ENCODE results near the gene CAMTA1. TPM values are rescaled to one million over a fixed set of nuclear protein-coding genes. Genes with fewer than 3 reads are reported as not detected.

The CAMTA1 gene
- total RNA-seq, 2 experiments from 2014 or later = 43.3 to 46.0 TPM

GRCh38 chr1:6813165-6813564 is 27.9 kb downstream of the CAMTA1 start:
- no peak for DNase-seq
- Mint-ChIP-seq H3K9me3 (ENCODE audit: insufficient read depth) (no peaks in the 10 kb centered on the region), H3K4me3 (no peak overlapping the region), H3K36me3 (ENCODE audit: low read depth) (no peaks in the 10 kb centered on the region), H3K27ac (no peak overlapping the region), H3K27me3 (ENCODE audit: low read depth) (no peaks in the 10 kb centered on the region), H3K4me1 (ENCODE audit: low read depth) (no peaks in the 10 kb centered on the region)
- POLR2A ChIA-PET = no interaction called here
- no peak for ATAC-seq
- CTCF ChIA-PET = no interaction called here

- POLR2A ChIA-PET = interaction anchor here (1.2 kb wide), 1 partner anchor 14 kb away, joined by 4 read pairs; no protein-coding TSS in a partner anchor
- CTCF ChIA-PET = interaction anchor here (1.4 kb wide), 1 partner anchor 96 kb away, joined by 3 read pairs; no protein-coding TSS in a partner anchor
- DNase-seq = no peak
- peaks cover 14% of the 10 kb centered on the region for H3K4me1 Mint-ChIP-seq (ENCODE audit: low read depth)
- H3K9me3 Mint-ChIP-seq (ENCODE audit: insufficient read depth) = no peaks in the 10 kb centered on the region
- H3K36me3 Mint-ChIP-seq (ENCODE audit: low read depth) = no peaks in the 10 kb centered on the region
- ATAC-seq = no peak
- no peak overlapping the region for H3K27ac Mint-ChIP-seq
- no peaks in the 10 kb centered on the region for H3K27me3 Mint-ChIP-seq (ENCODE audit: low read depth)
- H3K4me3 Mint-ChIP-seq = no peak overlapping the region
These were observed 30.5 kb downstream of the CAMTA1 start for GRCh38 chr1:6815726-6816125.

GRCh38 chr1:6819246-6820040 is 34.2 kb downstream of the CAMTA1 start:
- H3K36me3 Mint-ChIP-seq (ENCODE audit: low read depth) = no peaks in the 10 kb centered on the region
- H3K27ac Mint-ChIP-seq = no peak overlapping the region
- ChIA-PET POLR2A (interaction anchor here (1.2 kb wide), 1 partner anchor 14 kb away, joined by 3 read pairs; no protein-coding TSS in a partner anchor), CTCF (no interaction called here)
- ATAC-seq = no peak
- DNase-seq = no peak
- no peaks in the 10 kb centered on the region for H3K27me3 Mint-ChIP-seq (ENCODE audit: low read depth)
- no peak overlapping the region for H3K4me3 Mint-ChIP-seq
- no peaks in the 10 kb centered on the region for H3K9me3 Mint-ChIP-seq (ENCODE audit: insufficient read depth)
- peaks cover 17% of the 10 kb centered on the region for H3K4me1 Mint-ChIP-seq (ENCODE audit: low read depth)

- no peaks in the 10 kb centered on the region for H3K27me3 Mint-ChIP-seq (ENCODE audit: low read depth)
- ATAC-seq (no peak), DNase-seq (no peak)
- peaks cover 4% of the 10 kb centered on the region for H3K36me3 Mint-ChIP-seq (ENCODE audit: low read depth)
- POLR2A ChIA-PET = no interaction called here
- CTCF ChIA-PET = interaction anchor here (1.0 kb wide), 1 partner anchor 250 kb away, joined by 3 read pairs; no protein-coding TSS in a partner anchor
- no peak overlapping the region for H3K4me3 Mint-ChIP-seq
- H3K27ac Mint-ChIP-seq = no peak overlapping the region
- peaks cover 17% of the 10 kb centered on the region for H3K4me1 Mint-ChIP-seq (ENCODE audit: low read depth)
- no peaks in the 10 kb centered on the region for H3K9me3 Mint-ChIP-seq (ENCODE audit: insufficient read depth)
These were observed 35.6 kb downstream of the CAMTA1 start for GRCh38 chr1:6820899-6821298.

GRCh38 chr1:6822530-6823359 is 37.5 kb downstream of the CAMTA1 start:
- Mint-ChIP-seq H3K4me3 (no peak overlapping the region), H3K4me1 (ENCODE audit: low read depth) (peaks cover 17% of the 10 kb centered on the region), H3K27ac (no peak overlapping the region), H3K27me3 (ENCODE audit: low read depth) (no peaks in the 10 kb centered on the region), H3K9me3 (ENCODE audit: insufficient read depth) (no peaks in the 10 kb centered on the region), H3K36me3 (ENCODE audit: low read depth) (peaks cover 12% of the 10 kb centered on the region)
- ChIA-PET POLR2A (no interaction called here), CTCF (no interaction called here)
- DNase-seq (no peak), ATAC-seq (no peak)

- Mint-ChIP-seq H3K27ac (no peak overlapping the region), H3K9me3 (ENCODE audit: insufficient read depth) (no peaks in the 10 kb centered on the region), H3K36me3 (ENCODE audit: low read depth) (peaks cover 12% of the 10 kb centered on the region), H3K4me1 (ENCODE audit: low read depth) (peaks cover 17% of the 10 kb centered on the region), H3K4me3 (no peak overlapping the region), H3K27me3 (ENCODE audit: low read depth) (no peaks in the 10 kb centered on the region)
- POLR2A ChIA-PET = no interaction called here
- CTCF ChIA-PET = interaction anchor here (0.6 kb wide), 1 partner anchor 154 kb away, joined by 3 read pairs; no protein-coding TSS in a partner anchor
- DNase-seq = no peak
- ATAC-seq = no peak
These were observed 38.5 kb downstream of the CAMTA1 start for GRCh38 chr1:6823793-6824192.

- CTCF ChIA-PET = no interaction called here
- no peak overlapping the region for H3K4me3 Mint-ChIP-seq
- peaks cover 12% of the 10 kb centered on the region for H3K4me1 Mint-ChIP-seq (ENCODE audit: low read depth)
- no peak for ATAC-seq
- H3K36me3 Mint-ChIP-seq (ENCODE audit: low read depth) = peaks cover 13% of the 10 kb centered on the region
- no peak for DNase-seq
- H3K9me3 Mint-ChIP-seq (ENCODE audit: insufficient read depth) = no peaks in the 10 kb centered on the region
- H3K27ac Mint-ChIP-seq = no peak overlapping the region
- POLR2A ChIA-PET = no interaction called here
- H3K27me3 Mint-ChIP-seq (ENCODE audit: low read depth) = no peaks in the 10 kb centered on the region
These were observed 39.6 kb downstream of the CAMTA1 start for GRCh38 chr1:6824665-6825368.

GRCh38 chr1:6825828-6826227 is 40.6 kb downstream of the CAMTA1 start:
- ATAC-seq (no peak), DNase-seq (no peak)
- Mint-ChIP-seq H3K4me1 (ENCODE audit: low read depth) (peaks cover 2% of the 10 kb centered on the region), H3K27ac (no peak overlapping the region), H3K9me3 (ENCODE audit: insufficient read depth) (no peaks in the 10 kb centered on the region), H3K27me3 (ENCODE audit: low read depth) (no peaks in the 10 kb centered on the region), H3K36me3 (ENCODE audit: low read depth) (peaks cover 13% of the 10 kb centered on the region), H3K4me3 (no peak overlapping the region)
- ChIA-PET POLR2A (no interaction called here), CTCF (no interaction called here)

- POLR2A ChIA-PET = no interaction called here
- Mint-ChIP-seq H3K9me3 (ENCODE audit: insufficient read depth) (no peaks in the 10 kb centered on the region), H3K4me3 (no peak overlapping the region), H3K27ac (no peak overlapping the region), H3K4me1 (ENCODE audit: low read depth) (no peaks in the 10 kb centered on the region), H3K36me3 (ENCODE audit: low read depth) (peaks cover 13% of the 10 kb centered on the region), H3K27me3 (ENCODE audit: low read depth) (no peaks in the 10 kb centered on the region)
- no peak for DNase-seq
- CTCF ChIA-PET = no interaction called here
- ATAC-seq = no peak
These were observed 41.8 kb downstream of the CAMTA1 start for GRCh38 chr1:6827079-6827478.

GRCh38 chr1:6827630-6828165 is 42.4 kb downstream of the CAMTA1 start:
- Mint-ChIP-seq H3K27ac (no peak overlapping the region), H3K36me3 (ENCODE audit: low read depth) (peaks cover 16% of the 10 kb centered on the region), H3K9me3 (ENCODE audit: insufficient read depth) (no peaks in the 10 kb centered on the region), H3K27me3 (ENCODE audit: low read depth) (no peaks in the 10 kb centered on the region), H3K4me1 (ENCODE audit: low read depth) (no peaks in the 10 kb centered on the region), H3K4me3 (no peak overlapping the region)
- ATAC-seq (no peak), DNase-seq (no peak)
- POLR2A ChIA-PET = no interaction called here
- CTCF ChIA-PET = interaction anchor here (0.8 kb wide), 1 partner anchor 63 kb away, joined by 3 read pairs; no protein-coding TSS in a partner anchor

- no peak for DNase-seq
- Mint-ChIP-seq H3K36me3 (ENCODE audit: low read depth) (peaks cover 9% of the 10 kb centered on the region), H3K4me1 (ENCODE audit: low read depth) (no peaks in the 10 kb centered on the region), H3K27me3 (ENCODE audit: low read depth) (no peaks in the 10 kb centered on the region), H3K4me3 (no peak overlapping the region), H3K27ac (no peak overlapping the region), H3K9me3 (ENCODE audit: insufficient read depth) (no peaks in the 10 kb centered on the region)
- CTCF ChIA-PET = interaction anchor here (1.8 kb wide), 1 partner anchor 24 kb away, joined by 4 read pairs; no protein-coding TSS in a partner anchor
- POLR2A ChIA-PET = no interaction called here
- ATAC-seq = no peak
These were observed 46.1 kb downstream of the CAMTA1 start for GRCh38 chr1:6831366-6831765.
